ENCODE results near the gene TLL2.
A peak's percentile ranks its signal among the peaks of the same experiment; 100 is the strongest.
"Not testable (repeated sequence)": the region's sequence is repeated elsewhere in the genome, so short reads cannot be mapped to it uniquely, and the experiment has no call there.

The TLL2 gene

GRCh38 chr10:96513698-96514561 is at the start of gene TLL2:
Gene TLL2, minus strand, starts transcription at chr10:96513926. Its CDS starts 241 bp downstream, at chr10:96513685.
- peak; percentile 61 to 67 for DNase-seq (ENCODE audit: low read depth in 2 of 2)

DNA sequence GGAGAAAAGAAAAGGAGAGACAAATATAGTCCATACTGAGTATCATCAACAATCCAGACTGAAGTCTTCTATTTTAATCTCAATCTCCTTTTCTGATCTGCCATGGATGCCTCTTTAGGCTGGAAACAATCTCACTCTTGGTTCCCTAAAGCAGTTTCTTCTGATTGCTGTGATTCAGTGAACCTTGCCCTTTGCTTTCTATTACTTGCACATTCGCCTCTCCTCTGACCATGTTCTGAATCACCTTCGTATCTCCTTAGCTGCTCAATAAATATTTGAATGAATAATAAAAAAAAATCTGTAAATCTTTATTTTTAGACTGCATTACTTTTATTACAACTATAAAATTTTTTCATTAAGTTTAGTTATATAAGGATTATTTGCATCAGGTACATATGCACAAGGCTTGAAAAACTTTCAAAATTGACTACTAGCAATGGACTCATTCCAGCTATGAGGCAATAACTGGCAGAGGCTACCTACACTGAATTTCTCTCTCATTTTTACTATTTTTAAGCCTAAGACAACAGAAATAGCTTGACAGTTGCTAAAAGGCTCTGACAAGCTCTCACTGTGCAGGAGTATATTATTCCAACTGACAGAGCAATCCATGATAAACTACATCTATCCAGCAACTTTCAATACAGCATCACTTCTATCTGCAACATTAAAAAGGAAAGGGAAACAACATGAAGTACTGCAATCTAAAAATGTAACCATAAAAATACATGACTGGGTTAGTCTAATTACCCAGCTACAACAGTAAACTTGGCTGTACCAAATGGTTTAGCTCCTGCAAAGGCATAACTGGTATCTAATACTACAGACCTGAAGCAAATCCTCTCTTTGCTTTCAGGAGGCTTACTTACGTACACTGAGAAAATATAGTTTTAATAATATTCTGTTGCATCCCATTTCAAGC is 47.5 kb upstream of the TLL2 start:
- DNase-seq (ENCODE audit: low read depth in 2 of 2), result no peak

DNA sequence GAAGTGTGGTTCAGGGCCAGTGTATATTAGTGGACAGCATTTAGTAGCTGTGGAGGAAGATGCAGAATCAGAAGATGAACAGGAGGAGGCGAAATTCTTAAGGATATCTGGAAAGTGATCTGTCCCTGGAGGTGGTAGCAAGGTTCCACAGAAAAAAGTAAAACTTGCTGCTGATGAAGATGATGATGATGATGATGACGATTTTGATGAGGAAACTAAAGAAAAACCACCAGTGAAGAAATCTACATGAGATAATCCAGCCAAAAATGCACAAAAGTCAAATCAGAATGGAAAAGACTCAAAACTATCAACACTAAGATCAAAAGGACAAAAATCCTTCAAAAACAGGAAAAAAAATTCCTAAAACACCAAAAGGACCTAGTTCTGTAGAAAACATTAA is 46.8 kb upstream of the TLL2 start:
- DNase-seq (ENCODE audit: low read depth in 2 of 2), result no peak

DNA sequence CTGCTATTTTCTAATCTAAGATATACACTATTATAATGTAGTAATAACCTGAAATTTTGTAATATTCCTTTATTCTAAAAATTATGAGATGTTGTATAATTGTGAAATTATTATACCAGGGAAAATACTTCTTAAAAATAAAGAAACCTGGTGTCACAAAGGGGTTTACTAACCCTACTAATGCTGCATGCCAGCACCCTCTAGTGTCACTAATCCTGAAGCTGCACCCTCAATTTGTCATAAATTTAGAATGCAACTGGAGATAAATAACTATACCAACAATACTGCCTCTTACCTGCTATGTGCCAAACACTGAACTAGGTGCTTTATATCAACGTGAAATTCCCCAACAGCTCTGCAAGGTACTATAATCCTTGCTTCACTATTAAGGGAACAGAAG is 42.3 kb upstream of the TLL2 start:
- DNase-seq (ENCODE audit: low read depth in 2 of 2), result no peak

DNA sequence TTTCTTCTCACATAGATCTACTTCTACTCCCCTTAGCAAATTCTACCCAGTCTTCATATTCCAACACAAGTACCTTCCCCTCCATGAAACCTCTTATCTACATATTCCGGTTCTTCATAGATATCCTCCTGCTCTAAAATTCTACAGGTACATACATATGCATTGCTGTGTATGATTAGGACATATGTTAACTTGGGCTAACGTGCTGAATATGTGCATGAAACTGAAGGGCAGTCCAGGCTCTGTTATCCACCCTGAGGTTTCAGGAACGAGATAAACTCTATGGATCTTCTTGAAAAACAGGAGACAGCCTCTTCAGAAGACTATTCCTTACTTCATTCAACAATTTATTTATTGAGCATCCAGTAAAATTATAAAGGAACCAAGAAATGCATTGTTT is 41.6 kb upstream of the TLL2 start:
- DNase-seq (ENCODE audit: low read depth in 2 of 2), result no peak

DNA sequence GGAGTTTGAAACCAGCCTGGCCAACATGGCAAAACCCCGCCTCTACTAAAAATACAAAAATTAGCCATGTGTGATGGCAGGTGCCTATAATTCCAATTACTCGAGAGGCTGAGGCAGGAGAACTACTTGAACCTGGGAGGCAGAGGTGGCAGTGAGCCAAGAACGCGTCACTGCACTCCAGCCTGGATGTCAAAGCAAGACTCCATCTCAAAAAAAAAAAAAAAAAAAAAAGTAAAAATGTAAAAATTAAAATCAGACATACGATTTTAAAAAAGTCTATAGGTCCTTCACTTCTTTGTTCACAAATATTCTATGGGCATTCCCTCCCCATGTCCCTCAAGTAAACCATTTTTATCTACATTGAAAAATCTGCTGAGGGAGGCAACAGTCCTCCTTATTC is 34.9 kb upstream of the TLL2 start:
- DNase-seq (ENCODE audit: low read depth in 2 of 2), result no peak

- not testable (repeated sequence) for DNase-seq (ENCODE audit: low read depth in 2 of 2)
Measured at GRCh38 chr10:96545558-96545957, 31.8 kb upstream of the TLL2 start.

DNA sequence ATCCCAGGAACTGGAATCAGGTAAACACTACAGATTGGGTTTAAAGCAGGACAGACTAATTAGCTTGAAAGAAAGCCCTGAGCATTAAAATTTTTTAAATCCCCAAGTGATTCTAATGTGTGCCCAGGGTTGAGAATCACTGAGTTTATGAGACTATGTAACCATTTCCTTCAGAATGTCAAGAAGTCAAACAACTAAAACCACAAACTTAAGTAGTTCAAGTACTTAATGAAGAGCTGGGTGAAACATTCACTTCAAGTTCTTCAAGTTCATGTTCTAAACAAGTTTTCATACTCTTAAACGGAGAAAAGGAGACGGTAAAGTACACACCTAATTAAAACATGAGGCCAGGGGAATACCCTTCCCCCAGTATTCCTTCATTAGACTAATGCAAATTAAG is 28.2 kb upstream of the TLL2 start:
- no peak for DNase-seq (ENCODE audit: low read depth in 2 of 2)

DNA sequence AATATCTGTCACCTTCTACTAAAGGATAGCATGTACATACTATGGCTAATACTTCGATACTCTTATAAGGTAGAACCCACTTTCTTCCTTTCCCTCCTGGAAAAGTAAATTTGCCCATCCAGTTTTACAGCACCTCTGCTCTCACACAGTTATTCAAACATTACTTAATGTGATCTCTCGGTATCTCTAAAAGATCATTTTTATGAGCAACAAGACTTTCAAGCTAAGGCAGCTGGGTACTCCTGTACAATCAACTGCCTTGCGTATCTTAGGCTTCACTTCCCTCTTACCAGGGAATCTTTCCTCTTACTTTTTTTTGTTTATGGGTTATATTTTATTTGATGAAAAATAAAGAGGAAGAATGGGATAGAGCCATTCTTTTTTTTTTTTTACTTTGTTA is 26.5 kb upstream of the TLL2 start:
- no peak for DNase-seq (ENCODE audit: low read depth in 2 of 2)

DNA sequence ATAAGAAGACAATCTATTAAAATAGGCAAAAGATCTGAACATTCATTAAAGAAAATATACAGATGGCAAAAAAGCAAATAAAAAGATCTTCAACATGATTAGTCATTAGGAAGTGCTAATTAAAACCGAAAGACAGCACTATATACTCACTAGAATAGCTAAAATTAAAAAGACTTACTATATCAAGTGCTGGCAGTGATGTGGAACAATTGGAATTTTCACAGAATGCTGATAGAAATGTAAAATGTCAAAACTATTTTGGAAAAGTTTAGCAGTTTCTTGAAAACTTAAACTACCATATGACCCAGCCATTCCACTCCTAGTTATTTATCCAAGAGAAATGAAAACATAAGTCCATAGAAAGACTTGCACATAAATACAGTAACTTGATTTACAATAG is 25.0 kb upstream of the TLL2 start:
- no peak for DNase-seq (ENCODE audit: low read depth in 2 of 2)

- no peak for DNase-seq (ENCODE audit: low read depth in 2 of 2)
Measured at GRCh38 chr10:96536129-96536528, 22.4 kb upstream of the TLL2 start.

DNA sequence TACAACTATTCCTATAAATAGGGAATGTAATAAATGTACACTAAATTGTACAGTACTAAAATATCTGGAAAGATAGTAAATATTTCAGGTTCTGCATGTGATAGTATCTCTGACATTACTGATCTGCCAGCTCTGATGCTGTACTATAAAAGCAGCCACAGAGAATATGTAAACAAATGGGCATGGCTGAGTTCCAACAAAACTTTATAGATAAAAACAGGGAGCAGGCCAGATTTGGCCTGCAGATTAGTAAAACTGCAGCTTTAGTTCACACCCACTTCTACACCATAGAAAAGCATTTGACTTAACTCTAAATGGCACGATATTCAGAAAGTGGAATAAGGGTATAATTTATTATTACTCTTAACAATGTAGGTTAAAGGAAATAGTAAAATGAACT is 18.8 kb upstream of the TLL2 start:
- DNase-seq (ENCODE audit: low read depth in 2 of 2), result no peak

DNA sequence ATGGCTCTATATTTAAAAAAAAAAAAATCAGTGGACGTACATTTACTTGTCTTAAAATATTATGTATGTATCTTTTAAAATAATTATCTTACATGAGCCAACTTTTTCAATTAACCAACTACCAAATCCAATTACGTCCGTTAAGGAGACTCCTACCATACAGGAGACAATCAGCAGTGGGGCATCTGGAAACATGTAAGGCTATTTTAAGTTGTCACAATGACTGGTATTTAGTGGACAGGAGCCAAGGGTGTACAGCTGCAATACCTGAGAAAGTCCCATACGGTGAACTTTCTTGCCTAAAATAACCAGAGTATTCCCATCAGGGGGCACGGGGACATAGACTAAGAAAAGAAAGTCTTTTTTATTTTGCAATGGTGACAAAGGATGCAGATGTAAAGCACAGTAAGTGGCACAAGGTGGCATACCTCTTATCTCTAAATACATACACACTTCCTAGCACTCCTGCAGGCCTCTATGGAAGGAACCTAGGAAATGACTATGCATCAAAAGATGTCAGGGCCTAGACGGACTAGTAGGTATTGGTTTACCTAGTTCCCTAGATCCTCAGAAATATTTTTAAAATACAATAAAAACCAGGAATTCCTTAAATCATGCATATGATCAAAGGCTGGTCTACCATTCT is 16.0 kb upstream of the TLL2 start:
- no peak for DNase-seq (ENCODE audit: low read depth in 2 of 2)

DNA sequence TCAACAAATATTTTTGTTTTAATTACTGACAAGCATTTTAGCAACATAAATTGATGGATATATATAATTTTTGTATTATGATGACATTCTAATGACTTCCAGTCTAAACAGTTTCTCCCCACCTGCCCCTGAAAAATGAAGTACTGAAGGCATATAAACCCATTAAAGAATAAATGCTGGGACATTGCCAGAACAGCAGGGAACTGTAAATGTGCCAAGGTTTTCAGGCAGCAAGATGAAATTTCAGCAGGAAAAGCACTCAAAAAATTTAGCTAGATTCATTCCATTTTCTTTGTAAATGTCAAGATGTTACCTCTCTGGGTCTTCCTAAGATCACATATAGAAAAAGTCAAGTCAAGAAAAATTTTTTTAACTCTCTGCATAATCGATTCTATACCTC is 11.0 kb upstream of the TLL2 start:
- no peak for DNase-seq (ENCODE audit: low read depth in 2 of 2)

DNA sequence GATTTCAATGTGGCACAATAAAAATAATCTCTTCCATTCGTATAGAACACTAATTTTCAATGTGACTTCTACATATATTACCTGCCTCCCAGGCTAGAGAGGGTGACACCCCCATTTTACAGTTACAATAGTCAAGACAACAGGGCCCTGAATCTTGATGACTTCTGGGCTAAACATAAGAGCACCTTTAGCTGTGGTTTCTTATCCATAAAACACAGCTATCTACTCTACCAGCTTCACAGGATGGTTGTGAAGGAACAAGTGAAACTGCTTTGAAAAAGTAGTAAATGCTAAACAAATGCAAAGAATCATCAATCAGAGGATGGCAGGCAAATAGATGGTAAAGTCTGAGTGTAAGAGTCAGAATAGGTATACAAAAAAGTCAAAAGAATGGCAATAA is 3.6 kb upstream of the TLL2 start:
- no peak for DNase-seq (ENCODE audit: low read depth in 2 of 2)

GRCh38 chr10:96516337-96516736 is 2.6 kb upstream of the TLL2 start:
- no peak for DNase-seq (ENCODE audit: low read depth in 2 of 2)

GRCh38 chr10:96513305-96513697 is 425 bp downstream of the TLL2 start:
- no peak for DNase-seq (ENCODE audit: low read depth in 2 of 2)

- DNase-seq (ENCODE audit: low read depth in 2 of 2), result no peak
Measured at GRCh38 chr10:96512524-96513304, 1.0 kb downstream of the TLL2 start.

GRCh38 chr10:96511044-96511945 is 2.4 kb downstream of the TLL2 start:
- no peak for DNase-seq (ENCODE audit: low read depth in 2 of 2)

GRCh38 chr10:96509017-96509641 is 4.6 kb downstream of the TLL2 start:
- DNase-seq (ENCODE audit: low read depth in 2 of 2), result peak; percentile 58
